Heart left ventricle (tissue), 13 donors: ENCODE results near the gene WDR38.

ENCODE experiments used
- CTCF ChIP-seq, 12 donors: fragments of 200-600 bp; sonication (generic) in 4 of 12; IDR thresholded peaks; one replicate each; pipeline versions ENCODE4 v1.5.0 to v1.8.0; 2018 to 2022; ENCODE audit warnings: antibody characterized with exemption in 12 of 12, mild to moderate bottlenecking in 5 of 12
- POLR2A ChIP-seq, 2 donors: fragments of 450-650 bp; IDR thresholded peaks; one replicate each; pipeline ENCODE4 v1.6.1; 2017; ENCODE audit warnings: antibody characterized with exemption in 2 of 2, mild to moderate bottlenecking in 2 of 2, moderate library complexity in 2 of 2
- donor health status: ischemic (EF 13 %, LVEDD 7.1; RV severe dilation, severe dysfunction).
- donor health status: DM: no; HTN: yes; CAD: no.
- donor health status: DM: no; HTN: no; CAD: no.
- donor health status: ischemic (EF 25% LVEDD 6.9; RV normal size, moderate dysfunction).
- donor health status: ischemic (EF 25% LVEDD 5.7; RV mildly dilated, moderate dysfunction).
- donor health status: ischemic (EF 35%, LVEDD 5.7; RV mildly dilated, moderate dysfunction).
- donor health status: nonischemic (EF 11% LVEDD 7.7; RV severe dilation, severe dysfunction).
- donor health status: DM: yes; HTN: yes; CAD: no.
- donor health status: PGD.
- donor health status: ischemic (EF 29% LVEDD 5.4; RV normal size, mild dysfunction).
- donor health status: nonischemic (EF 23%, LVEDD 6.1; RV moderate dilation, normal function).

- no peak for TF ChIP-seq POLR2A (IDR thresholded peaks at IDR 0.05)
- TF ChIP-seq CTCF (IDR thresholded peaks at IDR 0.05): no peak
Measured at GRCh38 chr9:124829334-124829669, 24.0 kb upstream of the WDR38 start.
